ENCODE measurements around the gene TRMU. TPM values are rescaled to one million over a fixed set of nuclear protein-coding genes. Genes with fewer than 3 reads are reported as not detected.

TRMU gene
- total and polyA plus RNA-seq, 10 donors = 23.7 to 59.6 (median 43.3) TPM

DNA sequence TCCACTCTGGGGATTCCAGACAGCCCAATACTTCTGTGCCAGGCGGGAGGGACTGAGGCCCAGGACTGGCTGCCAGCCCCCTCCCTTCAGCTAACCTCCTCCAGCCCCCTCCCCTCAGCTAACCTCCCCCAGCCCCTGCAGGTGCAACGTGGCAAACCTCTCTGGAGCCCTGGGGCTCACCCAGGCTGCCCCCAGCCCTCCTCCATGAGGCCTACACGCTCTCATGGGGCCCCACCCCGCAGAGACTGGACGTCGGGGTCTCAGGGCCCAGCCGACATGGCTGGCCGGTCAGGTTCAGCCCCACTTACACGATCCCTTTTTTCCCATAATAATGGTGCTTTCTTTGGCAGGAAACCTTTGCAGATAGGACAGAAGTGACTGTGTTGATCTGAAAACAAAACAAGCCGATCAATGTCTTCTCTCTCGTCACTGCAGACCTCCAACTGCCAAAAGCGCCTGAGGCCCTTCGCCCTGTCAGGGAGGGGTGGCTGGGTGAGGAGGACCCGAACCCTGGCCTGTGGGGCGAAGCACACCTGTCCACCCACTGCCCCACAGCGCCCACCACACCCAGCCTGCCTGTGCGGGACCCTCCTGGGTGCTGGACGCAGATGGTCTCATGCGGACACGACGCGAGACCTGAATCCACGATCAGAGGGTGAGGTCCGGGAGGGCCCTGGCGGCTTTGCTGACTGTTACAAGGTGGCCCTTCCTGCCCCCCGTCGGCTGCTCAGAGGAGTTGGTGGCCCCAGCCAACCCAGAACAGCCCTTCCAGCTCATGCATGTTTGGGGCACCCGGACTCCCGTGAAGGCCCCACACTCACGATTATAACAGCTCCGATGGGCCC is 33.6 kb downstream of the TRMU start:
- DNase-seq = peak; percentile 75
- H3K27ac ChIP-seq = no peak overlapping the region
- TF ChIP-seq POLR2AphosphoS5 (IDR thresholded peaks at IDR 0.05) = no peak
- TF ChIP-seq, protein P1, sequence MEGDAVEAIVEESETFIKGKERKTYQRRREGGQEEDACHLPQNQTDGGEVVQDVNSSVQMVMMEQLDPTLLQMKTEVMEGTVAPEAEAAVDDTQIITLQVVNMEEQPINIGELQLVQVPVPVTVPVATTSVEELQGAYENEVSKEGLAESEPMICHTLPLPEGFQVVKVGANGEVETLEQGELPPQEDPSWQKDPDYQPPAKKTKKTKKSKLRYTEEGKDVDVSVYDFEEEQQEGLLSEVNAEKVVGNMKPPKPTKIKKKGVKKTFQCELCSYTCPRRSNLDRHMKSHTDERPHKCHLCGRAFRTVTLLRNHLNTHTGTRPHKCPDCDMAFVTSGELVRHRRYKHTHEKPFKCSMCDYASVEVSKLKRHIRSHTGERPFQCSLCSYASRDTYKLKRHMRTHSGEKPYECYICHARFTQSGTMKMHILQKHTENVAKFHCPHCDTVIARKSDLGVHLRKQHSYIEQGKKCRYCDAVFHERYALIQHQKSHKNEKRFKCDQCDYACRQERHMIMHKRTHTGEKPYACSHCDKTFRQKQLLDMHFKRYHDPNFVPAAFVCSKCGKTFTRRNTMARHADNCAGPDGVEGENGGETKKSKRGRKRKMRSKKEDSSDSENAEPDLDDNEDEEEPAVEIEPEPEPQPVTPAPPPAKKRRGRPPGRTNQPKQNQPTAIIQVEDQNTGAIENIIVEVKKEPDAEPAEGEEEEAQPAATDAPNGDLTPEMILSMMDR (IDR thresholded peaks at IDR 0.05 in 8 of 11, conservative IDR thresholded peaks at IDR 0.05 in 3 of 11) = no peak
- TF ChIP-seq POLR2A (IDR thresholded peaks at IDR 0.05) = no peak
- peaks cover 0 to 38% (median 12%) of the 10 kb centered on the region in 6 donors for H3K4me1 ChIP-seq
- H3K4me3 ChIP-seq = no peak overlapping the region
- intact Hi-C loops (cut with DNase I; ENCODE audit: low total_unique reads) = loop anchor here (5.0 kb wide), 1 partner anchor 173 kb away; no protein-coding TSS in a partner anchor
- peaks cover 0 to 19% (median 0%) of the 10 kb centered on the region in 6 donors for H3K36me3 ChIP-seq
- 85 to 92% (median 88%) methylated on average over 21 to 31 of the region's 31 CpGs for WGBS, 5 donors
- peaks cover 0 to 48% (median 12%) of the 10 kb centered on the region in 7 donors for H3K27me3 ChIP-seq (replicated peaks in 1 of 7)
- H3K9me3 ChIP-seq = no peaks in the 10 kb centered on the region

DNA sequence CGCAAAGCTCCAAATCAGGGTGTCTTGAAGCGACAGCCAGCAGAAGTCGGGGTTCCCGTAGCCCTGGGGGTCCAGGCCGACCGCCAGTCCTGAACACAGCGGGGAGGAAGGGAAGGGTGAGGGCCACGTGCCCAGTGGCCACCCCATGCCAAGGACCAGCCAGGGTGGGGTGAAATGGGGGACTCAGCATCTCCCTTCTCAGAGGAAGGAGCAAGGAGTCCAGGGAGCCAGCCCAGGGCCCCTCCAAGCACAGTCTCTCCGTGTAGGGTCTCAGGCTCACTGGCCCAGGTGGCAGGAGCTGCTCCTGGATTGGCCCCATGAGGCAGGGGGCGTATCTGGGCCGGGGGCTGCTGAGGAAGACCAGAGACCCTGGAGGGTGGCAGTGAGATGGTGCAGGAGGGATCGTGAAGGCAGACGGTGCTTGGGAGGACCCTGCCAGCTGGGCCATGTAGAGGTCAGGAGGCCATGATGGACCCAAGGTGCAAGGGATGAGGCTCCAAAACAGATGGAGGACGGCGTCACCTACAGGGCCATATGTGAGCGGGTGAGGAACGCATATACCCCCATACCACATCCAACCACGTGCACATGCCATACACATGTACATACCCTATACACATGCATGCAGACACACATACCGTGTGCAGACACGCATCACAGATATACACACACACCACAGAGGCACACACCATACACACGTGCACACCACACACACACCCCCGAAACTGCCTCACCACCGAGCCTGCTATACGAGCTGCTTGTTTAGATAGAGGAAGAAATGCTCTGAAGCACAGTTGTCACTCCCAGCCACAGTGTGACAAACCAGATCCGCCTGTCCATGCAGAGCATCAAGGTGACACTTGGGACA is 34.4 kb downstream of the TRMU start:
- WGBS, 5 donors = 72 to 88% (median 82%) methylated on average over 21 to 25 of the region's 25 CpGs
- H3K27me3 ChIP-seq (replicated peaks in 1 of 7) = peaks cover 0 to 48% (median 18%) of the 10 kb centered on the region in 7 donors
- TF ChIP-seq, protein P1 (IDR thresholded peaks at IDR 0.05 in 8 of 11, conservative IDR thresholded peaks at IDR 0.05 in 3 of 11) = no peak
- TF ChIP-seq POLR2A (IDR thresholded peaks at IDR 0.05) (no peak), POLR2AphosphoS5 (IDR thresholded peaks at IDR 0.05) (no peak)
- peaks cover 0 to 14% (median 0%) of the 10 kb centered on the region in 6 donors for H3K36me3 ChIP-seq
- peaks cover 0 to 46% (median 19%) of the 10 kb centered on the region in 6 donors for H3K4me1 ChIP-seq
- H3K4me3 ChIP-seq = no peak overlapping the region
- H3K27ac ChIP-seq = peak overlapping the region in 1 of 8 donors; percentile 55
- H3K9me3 ChIP-seq = peaks cover 0 to 4% (median under 1%) of the 10 kb centered on the region in 8 donors
- intact Hi-C loops (cut with DNase I; ENCODE audit: low total_unique reads) = loop anchor here (5.0 kb wide), 1 partner anchor 172 kb away; no protein-coding TSS in a partner anchor
- no peak for DNase-seq

DNA sequence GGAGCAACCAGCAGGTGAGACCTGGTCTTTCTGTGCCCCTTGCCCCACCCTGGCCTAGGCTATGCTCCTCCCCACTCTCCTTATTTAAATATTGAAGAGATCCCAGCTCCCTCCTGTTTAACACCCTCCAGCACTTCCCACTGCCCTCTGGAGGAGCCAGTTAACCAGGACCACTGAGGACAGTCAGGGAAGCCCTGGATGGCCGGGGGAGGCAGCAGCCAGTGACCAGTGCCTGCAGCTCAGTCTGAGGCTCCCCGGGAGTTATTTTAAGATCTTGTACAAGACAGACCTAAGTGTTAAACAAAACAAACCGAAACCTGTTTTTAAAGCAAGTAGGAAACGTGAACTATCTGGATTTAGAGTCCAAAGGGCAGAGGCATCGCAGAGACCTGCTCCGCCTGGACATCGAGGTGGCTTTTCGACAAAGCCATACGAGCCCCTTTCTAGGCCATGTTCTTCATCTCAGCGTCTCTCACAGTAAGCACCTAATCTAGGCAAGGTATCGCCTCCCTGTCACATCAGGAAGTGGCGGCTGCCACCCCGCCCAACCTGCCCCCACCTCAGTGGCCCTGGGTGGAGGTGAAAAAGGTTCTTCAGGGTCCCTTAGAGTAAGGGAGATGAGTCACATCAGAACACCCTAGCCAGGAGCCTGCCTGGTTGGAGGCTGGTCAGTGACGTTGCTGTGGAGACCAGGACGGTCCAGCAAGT is 35.2 kb downstream of the TRMU start:
- TF ChIP-seq POLR2A (IDR thresholded peaks at IDR 0.05) (no peak), POLR2AphosphoS5 (IDR thresholded peaks at IDR 0.05) (no peak)
- TF ChIP-seq, protein P1 (IDR thresholded peaks at IDR 0.05 in 8 of 11, conservative IDR thresholded peaks at IDR 0.05 in 3 of 11) = no peak
- Histone ChIP-seq H3K27ac (peak overlapping the region in 3 of 8 donors; percentile 18 to 55 (median 30)), H3K4me3 (no peak overlapping the region), H3K27me3 (replicated peaks in 1 of 7) (peaks cover 0 to 42% (median 15%) of the 10 kb centered on the region in 7 donors), H3K36me3 (peaks cover 0 to 13% (median 0%) of the 10 kb centered on the region in 6 donors), H3K4me1 (peaks cover 0 to 47% (median 19%) of the 10 kb centered on the region in 6 donors), H3K9me3 (peaks cover 0 to 12% (median 8%) of the 10 kb centered on the region in 8 donors)
- no peak for DNase-seq
- WGBS, 5 donors = 73 to 79% (median 77%) methylated on average over 15 of the region's 15 CpGs
- intact Hi-C loops (cut with DNase I; ENCODE audit: low total_unique reads) = no loop called here
